SKM-1 treated with dmso at 0.1 percent for 144 hours (cell line): ENCODE data around the gene MSMP.

Source experiments
- DNase-seq: peaks from one replicate; lab custom pipeline; 2025; ENCODE audit not compliant: unreplicated experiment; lab: John Stamatoyannopoulos, UW

MSMP gene

GRCh38 chr9:35771943-35772342 lies 17.9 kb upstream of the MSMP start:
- no peak for DNase-seq

DNA sequence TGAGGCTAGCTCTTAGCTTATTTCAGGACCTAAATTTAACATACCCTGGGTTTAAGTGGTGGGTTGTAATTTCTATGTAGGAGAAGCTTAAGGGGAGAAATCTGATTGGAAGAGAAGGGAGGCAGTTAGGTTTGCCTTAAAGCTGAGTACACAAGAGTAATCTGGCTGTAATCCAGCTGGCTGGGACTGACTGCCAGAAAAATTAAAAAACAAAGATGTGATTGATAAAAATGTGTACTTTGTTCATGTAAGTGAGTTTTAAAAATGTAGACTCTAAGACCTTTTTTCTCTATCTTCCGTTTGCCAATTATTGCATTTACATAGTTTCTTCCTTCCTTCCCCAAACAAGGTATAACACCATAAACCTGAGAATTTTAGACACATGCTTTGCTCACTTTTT lies 17.5 kb upstream of the MSMP start:
- no peak for DNase-seq

DNA sequence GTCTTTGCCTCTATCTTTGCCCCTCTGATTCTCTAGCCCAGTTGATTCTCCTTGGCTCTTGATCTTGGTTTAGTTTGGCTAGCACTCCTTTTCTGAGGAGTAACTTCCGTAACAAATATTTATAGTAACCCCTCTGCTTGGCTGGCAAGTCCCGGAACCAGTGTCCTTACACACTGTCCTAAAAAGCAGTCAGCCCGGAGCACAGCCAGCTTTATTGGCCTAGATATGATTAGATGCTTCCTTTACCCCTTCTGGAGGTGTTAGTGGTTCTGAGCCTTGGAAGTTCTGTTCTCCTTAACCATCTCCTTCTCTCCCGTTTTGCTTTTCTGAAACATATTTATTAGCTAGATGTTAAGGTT lies 17.0 kb upstream of the MSMP start:
- DNase-seq: no peak

DNA sequence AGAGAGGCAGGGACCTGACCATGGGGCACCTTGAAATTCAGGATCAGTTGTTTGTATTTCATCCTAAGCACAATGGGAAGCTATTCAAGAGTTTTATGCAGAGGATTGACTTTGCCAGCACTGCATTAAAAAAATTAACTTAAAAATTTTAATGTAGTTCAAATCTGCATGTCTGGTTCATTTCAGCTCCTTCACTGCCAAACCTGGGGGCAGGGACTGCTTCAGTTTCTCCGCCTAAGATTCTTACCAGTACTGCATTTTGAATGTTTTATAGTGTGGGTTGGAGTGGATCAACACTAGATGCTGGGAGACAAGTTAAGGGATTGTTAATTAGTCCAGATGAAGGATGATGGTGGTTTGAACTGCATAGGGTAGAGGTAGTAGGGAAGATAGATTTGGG lies 15.7 kb upstream of the MSMP start:
- no peak for DNase-seq

- DNase-seq: no peak
Observed at GRCh38 chr9:35767458-35767857, 13.4 kb upstream of the MSMP start.

DNA sequence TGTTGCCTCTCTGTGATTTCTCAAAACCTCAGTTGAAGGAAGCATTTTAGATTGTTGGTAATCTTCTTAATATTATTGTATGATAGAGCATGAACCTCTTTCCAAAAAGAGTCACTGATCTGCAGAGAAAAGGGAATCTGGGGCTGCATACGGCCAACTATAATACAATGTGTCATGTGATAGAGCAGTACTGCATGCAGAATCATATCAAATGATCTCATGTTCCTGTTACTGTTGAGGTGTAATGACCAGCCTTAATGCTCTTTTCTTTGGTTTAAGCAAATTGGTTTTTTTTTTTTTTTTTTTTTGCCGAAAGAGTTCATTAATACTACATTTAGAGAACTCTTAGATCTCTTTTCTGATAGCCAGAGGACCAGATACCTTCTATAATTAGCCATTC lies 12.9 kb upstream of the MSMP start:
- no peak for DNase-seq

GRCh38 chr9:35763803-35764202 lies 9.7 kb upstream of the MSMP start:
- DNase-seq: no peak

DNA sequence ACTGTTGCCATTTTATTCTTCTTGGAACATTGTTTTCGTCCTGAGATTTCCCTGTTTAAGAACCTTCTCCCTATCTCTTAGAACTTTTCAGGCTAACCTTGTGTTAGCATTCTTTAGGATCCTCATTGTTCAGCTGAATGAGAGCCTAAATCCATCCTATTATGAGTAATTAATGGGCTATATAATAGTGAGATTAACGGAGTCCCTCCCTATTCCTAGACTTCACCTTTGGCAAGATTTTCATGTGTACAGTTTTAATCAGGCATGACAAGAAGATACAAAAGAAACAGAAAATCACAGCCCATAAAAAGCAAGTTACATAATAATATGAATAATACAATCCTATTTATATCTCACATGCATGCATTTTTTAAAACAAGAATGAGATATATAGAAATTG lies 9.1 kb upstream of the MSMP start:
- DNase-seq: no peak

DNA sequence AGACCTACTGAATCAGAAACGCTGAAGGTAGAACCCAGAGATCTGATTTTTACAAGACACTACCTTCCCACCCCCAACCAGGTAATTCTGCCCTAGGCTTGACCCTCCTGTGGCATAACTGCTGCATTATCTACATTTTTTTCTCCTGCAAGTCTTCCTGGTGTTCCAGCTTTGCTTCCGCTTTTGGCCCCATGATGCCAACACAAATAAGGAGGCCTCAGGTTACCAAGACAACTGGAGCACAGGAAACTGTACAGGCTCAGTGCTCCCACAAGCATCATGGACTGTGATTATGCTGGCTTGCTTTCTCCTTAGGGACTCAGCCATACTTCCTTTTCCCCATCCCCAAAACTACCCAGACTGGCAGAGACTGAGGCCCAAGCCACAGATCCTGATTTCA lies 6.6 kb upstream of the MSMP start:
- DNase-seq: no peak

- DNase-seq: no peak
Observed at GRCh38 chr9:35759795-35760194, 5.7 kb upstream of the MSMP start.

- DNase-seq: no peak
Observed at GRCh38 chr9:35758475-35759050, 4.5 kb upstream of the MSMP start.

GRCh38 chr9:35757892-35758275 lies 3.8 kb upstream of the MSMP start:
- no peak for DNase-seq

GRCh38 chr9:35757226-35757891 lies 3.3 kb upstream of the MSMP start:
- peak; percentile 53 for DNase-seq

DNA sequence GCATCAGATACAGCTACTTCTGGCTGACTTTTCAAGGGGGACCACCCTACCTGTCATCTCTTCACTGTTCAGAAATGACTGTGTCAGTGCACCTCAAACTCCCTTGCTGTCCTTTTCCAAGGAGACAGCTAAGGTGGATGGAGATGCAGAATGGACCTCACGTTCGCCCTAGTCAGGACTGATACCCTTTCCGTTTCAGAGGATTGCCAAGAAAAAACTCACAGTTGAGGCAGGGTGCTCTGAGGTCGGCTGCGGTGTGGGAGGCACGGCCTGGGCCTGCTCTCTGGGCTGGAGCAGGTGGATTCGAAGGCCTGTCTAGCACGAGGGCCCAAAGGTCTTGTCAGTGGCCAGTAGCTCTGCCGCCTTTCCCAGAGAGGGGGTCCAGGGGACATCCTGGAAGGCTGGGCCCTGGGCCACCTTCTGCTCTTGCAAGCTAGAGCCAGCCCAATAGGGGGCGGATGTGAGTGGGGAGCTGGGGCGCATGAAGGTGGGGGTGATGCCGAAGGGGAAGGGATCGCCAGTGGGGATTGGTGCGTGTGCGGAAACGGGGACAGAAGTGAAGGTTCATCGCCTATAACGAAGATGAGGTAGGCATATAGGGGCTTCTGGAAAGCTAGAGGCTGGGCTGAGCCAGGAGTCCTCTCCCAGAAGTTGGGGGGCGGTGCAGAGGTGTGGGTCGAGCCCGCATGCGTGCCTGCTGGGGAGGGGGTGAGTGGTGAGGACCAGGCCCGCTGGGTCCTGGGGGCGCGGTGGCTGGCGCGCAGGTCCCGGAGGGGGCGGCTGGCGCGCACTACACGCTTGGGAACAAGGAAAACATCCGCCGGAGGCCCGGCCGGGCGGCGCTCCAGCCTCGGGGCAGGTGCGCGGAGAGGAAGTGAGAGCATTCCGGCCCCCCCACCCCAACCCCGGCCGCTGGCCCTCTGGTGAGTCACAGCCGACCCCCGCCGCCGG lies 2.5 kb upstream of the MSMP start:
- peak; percentile 61 for DNase-seq

DNA sequence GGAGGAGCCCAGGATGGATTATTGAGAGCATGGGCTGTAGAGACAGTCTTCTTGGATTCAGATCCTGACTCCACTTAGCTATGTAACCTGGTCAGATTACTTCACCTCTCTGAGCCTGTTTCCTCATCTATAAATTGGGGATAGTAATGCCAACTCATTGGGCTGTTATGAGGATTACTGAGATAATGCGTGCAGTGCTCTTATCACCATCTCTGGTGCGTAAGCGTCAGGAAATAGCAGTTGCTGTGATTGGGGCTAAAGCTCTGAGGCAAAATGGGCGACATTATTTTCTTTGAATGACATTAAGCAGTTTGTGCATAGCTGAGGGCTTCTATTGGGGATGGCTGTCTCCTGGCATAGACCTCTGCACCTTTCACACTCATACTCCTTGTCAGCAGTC lies 995 bp upstream of the MSMP start:
- DNase-seq: no peak

DNA sequence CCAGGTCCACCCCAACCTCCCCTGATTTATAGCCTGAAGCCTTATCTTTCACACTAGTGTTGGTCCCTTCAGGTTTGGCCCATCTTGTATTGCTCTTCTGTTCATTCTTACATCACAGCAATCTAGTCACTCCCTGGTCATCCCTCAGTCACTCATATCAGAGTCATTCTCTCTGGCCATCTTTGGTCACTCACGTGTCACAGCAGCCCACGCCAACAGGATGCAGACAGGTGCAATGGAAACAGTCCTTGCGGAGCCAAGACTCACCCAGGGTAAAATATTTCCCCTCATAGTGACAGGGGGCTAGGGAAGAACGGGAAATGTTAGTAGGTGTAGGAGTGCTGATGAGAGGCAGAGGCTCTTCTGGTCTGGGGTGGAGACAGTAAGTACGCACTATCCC lies 610 bp downstream of the MSMP start:
- DNase-seq: no peak

GRCh38 chr9:35750256-35750531 lies 3.9 kb downstream of the MSMP start:
- DNase-seq: no peak

DNA sequence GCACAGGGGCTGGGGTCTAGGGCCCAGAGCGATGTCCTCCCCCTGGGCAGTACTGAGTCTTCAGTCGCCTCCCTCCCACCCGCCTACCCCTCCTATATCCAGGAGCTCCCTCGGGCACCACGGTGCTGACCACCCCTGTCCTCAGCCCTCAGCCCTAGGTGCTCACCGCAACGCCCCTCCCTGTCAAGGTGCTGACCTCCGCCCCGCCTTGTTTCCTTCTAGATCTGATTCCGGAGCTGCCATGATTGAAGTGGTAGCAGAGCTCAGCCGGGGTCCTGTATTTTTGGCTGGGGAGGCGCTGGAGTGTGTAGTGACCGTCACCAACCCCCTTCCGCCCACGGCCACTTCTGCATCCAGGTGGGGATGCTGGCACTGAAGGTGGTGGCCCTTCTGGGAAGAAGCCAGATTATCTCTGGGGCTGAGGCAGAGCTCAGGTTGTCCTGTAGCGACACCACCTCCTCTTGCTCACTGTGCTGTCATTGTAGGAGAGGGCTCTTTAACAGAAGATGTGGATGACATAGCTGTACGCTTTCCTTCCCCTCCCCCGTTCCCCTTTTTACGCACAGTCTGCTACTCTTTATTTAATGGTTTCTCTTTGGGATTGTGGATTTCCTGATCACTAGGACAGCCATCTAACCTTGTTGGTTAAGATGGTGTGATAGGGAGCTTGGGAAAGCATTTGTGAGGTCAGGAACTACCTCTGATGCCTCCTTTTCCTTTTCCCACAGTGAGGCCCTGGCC lies 4.4 kb downstream of the MSMP start:
- no peak for DNase-seq

DNA sequence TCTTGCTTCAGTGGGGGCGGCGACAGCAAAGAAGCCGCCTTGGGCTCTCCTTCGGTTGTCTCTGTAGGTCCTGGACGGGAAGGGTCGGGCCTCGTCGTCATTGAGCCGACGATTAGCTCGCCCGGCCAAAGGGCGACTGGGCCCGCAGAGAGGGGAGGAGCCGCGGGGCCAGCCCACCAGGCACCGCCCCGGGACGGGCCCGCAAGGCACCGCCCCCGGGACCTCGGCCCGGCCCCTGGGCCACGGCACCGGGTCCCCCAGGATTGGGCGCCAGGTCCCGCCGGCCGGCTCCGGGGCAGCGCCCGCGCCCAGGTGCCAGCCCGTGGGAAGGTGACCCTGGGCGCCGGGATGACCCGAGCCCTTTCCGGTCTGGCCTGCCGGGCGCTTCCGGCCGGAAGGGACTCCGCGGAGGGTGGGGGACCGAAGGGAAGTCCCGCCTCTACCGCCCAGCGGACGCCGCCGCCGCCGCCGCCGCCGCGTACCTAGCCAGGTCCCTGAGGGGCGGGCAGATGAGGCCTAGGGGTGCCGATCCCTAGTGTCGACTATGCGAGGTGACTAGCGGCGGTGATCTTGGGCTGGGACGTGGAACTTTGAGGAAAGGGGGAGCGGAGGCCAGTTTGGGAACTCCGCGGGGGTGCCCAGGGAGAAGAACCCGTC lies 5.1 kb downstream of the MSMP start, which contains the start of the genes GBA2 and RGP1:
TSS of gene GBA2 (minus strand) at position 371 of the 657 bp plus-strand sequence. CDS start 524 bp downstream, outside the sequence.
TSS of gene RGP1 (plus strand) at position 430 of the 657 bp plus-strand sequence. CDS start 469 bp downstream, outside the sequence.
- DNase-seq: peak; percentile 53

GRCh38 chr9:35748242-35748857 lies 5.7 kb downstream of the MSMP start:
- no peak for DNase-seq

- DNase-seq: no peak
Observed at GRCh38 chr9:35746583-35746982, 7.5 kb downstream of the MSMP start.
